Measurements from ENCODE around the gene TOP1.
"Not testable (repeated sequence)": the region's sequence is repeated elsewhere in the genome, so short reads cannot be mapped to it uniquely, and the experiment has no call there.

DNA sequence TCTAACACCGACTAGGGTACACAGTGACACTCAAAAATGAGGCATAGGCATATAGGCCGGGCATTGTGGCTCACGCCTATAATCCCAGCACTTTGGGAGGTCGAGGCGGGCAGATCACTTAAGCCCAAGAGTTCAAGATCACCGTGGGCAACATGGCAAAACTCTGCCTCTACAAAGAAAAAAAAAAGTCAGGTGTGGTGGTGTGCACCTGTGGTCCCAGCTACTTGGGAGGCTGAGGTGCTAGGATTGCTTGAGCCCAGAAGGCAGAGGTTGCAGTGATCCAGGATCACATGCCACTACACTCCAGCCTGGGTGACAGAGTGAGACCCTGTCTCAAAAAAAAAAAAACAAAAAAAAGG, 24.7 kb upstream of the TOP1 start:
- not testable (repeated sequence) for TF ChIP-seq EZH2, EZH2phosphoT487 (IDR thresholded peaks at IDR 0.05)
- TF ChIP-seq, protein P1, sequence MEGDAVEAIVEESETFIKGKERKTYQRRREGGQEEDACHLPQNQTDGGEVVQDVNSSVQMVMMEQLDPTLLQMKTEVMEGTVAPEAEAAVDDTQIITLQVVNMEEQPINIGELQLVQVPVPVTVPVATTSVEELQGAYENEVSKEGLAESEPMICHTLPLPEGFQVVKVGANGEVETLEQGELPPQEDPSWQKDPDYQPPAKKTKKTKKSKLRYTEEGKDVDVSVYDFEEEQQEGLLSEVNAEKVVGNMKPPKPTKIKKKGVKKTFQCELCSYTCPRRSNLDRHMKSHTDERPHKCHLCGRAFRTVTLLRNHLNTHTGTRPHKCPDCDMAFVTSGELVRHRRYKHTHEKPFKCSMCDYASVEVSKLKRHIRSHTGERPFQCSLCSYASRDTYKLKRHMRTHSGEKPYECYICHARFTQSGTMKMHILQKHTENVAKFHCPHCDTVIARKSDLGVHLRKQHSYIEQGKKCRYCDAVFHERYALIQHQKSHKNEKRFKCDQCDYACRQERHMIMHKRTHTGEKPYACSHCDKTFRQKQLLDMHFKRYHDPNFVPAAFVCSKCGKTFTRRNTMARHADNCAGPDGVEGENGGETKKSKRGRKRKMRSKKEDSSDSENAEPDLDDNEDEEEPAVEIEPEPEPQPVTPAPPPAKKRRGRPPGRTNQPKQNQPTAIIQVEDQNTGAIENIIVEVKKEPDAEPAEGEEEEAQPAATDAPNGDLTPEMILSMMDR (IDR thresholded peaks at IDR 0.05) = not testable (repeated sequence)

Data from neural progenitor cell (in vitro differentiated cells).